HUDEP-2 (cell line): ENCODE measurements around the gene NUTF2.
A peak's percentile ranks its signal among the peaks of the same experiment; 100 is the strongest.

ENCODE experiments used
- DNase-seq, 76 experiments: peaks; one replicate each; lab custom pipeline; 2025; ENCODE audit not compliant: unreplicated experiment in 76 of 76; lab: John Stamatoyannopoulos, UW

Gene NUTF2

GRCh38 chr16:67915831-67916723 lies 69.3 kb downstream of the NUTF2 start:
- DNase-seq: no peak

- DNase-seq: no peak
These were observed 70.6 kb downstream of the NUTF2 start for GRCh38 chr16:67917140-67917851.

GRCh38 chr16:67917852-67918236 lies 71.1 kb downstream of the NUTF2 start:
- DNase-seq: peak in 23 of 76 experiments; percentile 4 to 60 (median 16)

GRCh38 chr16:67919622-67920221 lies 73.0 kb downstream of the NUTF2 start:
- DNase-seq: peak in 32 of 76 experiments; percentile 10 to 59 (median 27)
